Measurements from ENCODE around the gene ORMDL3. TPM values are rescaled to one million over a fixed set of nuclear protein-coding genes. Genes with fewer than 3 reads are reported as not detected.

ORMDL3 gene, protein sequence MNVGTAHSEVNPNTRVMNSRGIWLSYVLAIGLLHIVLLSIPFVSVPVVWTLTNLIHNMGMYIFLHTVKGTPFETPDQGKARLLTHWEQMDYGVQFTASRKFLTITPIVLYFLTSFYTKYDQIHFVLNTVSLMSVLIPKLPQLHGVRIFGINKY
- 51.5 and 61.7 TPM in 2 replicates for total RNA-seq

- TF ChIP-seq, protein P1, sequence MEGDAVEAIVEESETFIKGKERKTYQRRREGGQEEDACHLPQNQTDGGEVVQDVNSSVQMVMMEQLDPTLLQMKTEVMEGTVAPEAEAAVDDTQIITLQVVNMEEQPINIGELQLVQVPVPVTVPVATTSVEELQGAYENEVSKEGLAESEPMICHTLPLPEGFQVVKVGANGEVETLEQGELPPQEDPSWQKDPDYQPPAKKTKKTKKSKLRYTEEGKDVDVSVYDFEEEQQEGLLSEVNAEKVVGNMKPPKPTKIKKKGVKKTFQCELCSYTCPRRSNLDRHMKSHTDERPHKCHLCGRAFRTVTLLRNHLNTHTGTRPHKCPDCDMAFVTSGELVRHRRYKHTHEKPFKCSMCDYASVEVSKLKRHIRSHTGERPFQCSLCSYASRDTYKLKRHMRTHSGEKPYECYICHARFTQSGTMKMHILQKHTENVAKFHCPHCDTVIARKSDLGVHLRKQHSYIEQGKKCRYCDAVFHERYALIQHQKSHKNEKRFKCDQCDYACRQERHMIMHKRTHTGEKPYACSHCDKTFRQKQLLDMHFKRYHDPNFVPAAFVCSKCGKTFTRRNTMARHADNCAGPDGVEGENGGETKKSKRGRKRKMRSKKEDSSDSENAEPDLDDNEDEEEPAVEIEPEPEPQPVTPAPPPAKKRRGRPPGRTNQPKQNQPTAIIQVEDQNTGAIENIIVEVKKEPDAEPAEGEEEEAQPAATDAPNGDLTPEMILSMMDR (IDR thresholded peaks at IDR 0.05; ENCODE audit: insufficient read depth, low read depth, low read length): no peak
- H3K4me3 ChIP-seq (ENCODE audit: low read depth, low read length): peak within 1 kb of the TSS; percentile 92
- peak; percentile 96 for DNase-seq (ENCODE audit: low read depth)
Observed at GRCh38 chr17:39927101-39927928, at the start of gene ORMDL3, which contains the start of gene LRRC3C. TSS of gene ORMDL3 (minus strand) at chr17:39927601. CDS start at chr17:39924203, 3,398 bp downstream. TSS of gene LRRC3C (plus strand) at chr17:39927732. CDS start at chr17:39941524, 13,792 bp downstream.

- no peak for DNase-seq (ENCODE audit: low read depth)
- H3K4me3 ChIP-seq (ENCODE audit: low read depth, low read length): no peak overlapping the region
- TF ChIP-seq, protein P1 (IDR thresholded peaks at IDR 0.05; ENCODE audit: insufficient read depth, low read depth, low read length): no peak
Observed at GRCh38 chr17:39975801-39976200, 48.4 kb upstream of the ORMDL3 start.

- DNase-seq (ENCODE audit: low read depth): no peak
- no peak overlapping the region for H3K4me3 ChIP-seq (ENCODE audit: low read depth, low read length)
- TF ChIP-seq, protein P1 (IDR thresholded peaks at IDR 0.05; ENCODE audit: insufficient read depth, low read depth, low read length): no peak
Observed at GRCh38 chr17:39974433-39974832, 47.0 kb upstream of the ORMDL3 start.

GRCh38 chr17:39973496-39973895 lies 46.1 kb upstream of the ORMDL3 start:
- no peak overlapping the region for H3K4me3 ChIP-seq (ENCODE audit: low read depth, low read length)
- TF ChIP-seq, protein P1 (IDR thresholded peaks at IDR 0.05; ENCODE audit: insufficient read depth, low read depth, low read length): no peak
- no peak for DNase-seq (ENCODE audit: low read depth)

- no peak overlapping the region for H3K4me3 ChIP-seq (ENCODE audit: low read depth, low read length)
- TF ChIP-seq, protein P1 (IDR thresholded peaks at IDR 0.05; ENCODE audit: insufficient read depth, low read depth, low read length): no peak
- DNase-seq (ENCODE audit: low read depth): peak; percentile 28
Observed at GRCh38 chr17:39972271-39972670, 44.9 kb upstream of the ORMDL3 start.

DNA sequence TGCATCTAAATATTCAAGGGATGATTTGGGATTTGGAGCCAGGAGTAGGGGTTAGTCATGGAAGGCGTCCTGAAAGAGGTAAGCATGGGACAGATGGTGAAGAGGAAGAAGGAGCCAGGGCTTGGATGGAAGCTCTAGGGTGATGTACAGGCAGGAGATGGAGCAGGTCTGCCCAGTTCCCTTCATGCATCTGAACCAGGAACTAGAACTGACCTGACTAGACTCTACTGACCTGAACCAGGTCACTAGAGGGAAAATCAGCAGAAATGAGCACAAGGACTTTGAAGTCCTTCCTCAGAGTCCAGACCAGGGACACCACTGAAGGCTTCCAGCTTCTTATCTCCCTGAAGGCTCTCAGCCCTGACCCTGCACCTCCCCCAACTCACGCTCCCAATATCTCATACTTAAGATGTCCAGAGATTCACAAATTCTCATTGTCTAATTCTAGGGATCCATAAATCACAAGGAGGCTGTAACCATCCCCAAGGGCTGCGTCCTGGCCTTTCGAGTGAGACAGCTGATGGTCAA lies 43.7 kb upstream of the ORMDL3 start:
- H3K4me3 ChIP-seq (ENCODE audit: low read depth, low read length): no peak overlapping the region
- no peak for DNase-seq (ENCODE audit: low read depth)
- TF ChIP-seq, protein P1 (IDR thresholded peaks at IDR 0.05; ENCODE audit: insufficient read depth, low read depth, low read length): no peak
